ENCODE results near the gene CTXN3. TPM values are rescaled to one million over a fixed set of nuclear protein-coding genes. Genes with fewer than 3 reads are reported as not detected.

CTXN3 gene
- polyA plus RNA-seq, 1 donor from 2014 or later, result 0.83 TPM

- no peak for TF ChIP-seq EP300 (conservative IDR thresholded peaks at IDR 0.05; ENCODE audit: poor library complexity, severe bottlenecking)
- no peak for TF ChIP-seq EZH2 (IDR thresholded peaks at IDR 0.05; ENCODE audit: borderline replicate concordance, insufficient read depth, low read length, poor library complexity, severe bottlenecking)
- TF ChIP-seq RAD21 (conservative IDR thresholded peaks at IDR 0.05), result no peak
- no peak overlapping the region for H2AFZ ChIP-seq (ENCODE audit: low read depth, low read length)
- H3K79me2 ChIP-seq (replicated peaks; ENCODE audit: insufficient read depth, low read length), result no peaks in the 10 kb centered on the region
- no peaks in the 10 kb centered on the region for H3K9me2 ChIP-seq (ENCODE audit: insufficient read depth, low read length)
- no peak overlapping the region for H3K9ac ChIP-seq (ENCODE audit: low read length)
- H3K9me3 ChIP-seq (ENCODE audit: low read length), result no peaks in the 10 kb centered on the region
- H3K27ac ChIP-seq (ENCODE audit: low read length), result no peak overlapping the region
- no peaks in the 10 kb centered on the region for H3K36me3 ChIP-seq (ENCODE audit: insufficient read depth, low read length)
- no peaks in the 10 kb centered on the region for H3F3A ChIP-seq (ENCODE audit: insufficient read depth, low read length, poor library complexity, severe bottlenecking)
- H4K20me1 ChIP-seq (ENCODE audit: insufficient read depth), result no peaks in the 10 kb centered on the region
- H3K27me3 ChIP-seq (ENCODE audit: insufficient read depth, low read depth, low read length), result no peaks in the 10 kb centered on the region
- no peak overlapping the region for H3K4me3 ChIP-seq (ENCODE audit: low read length)
- H3K4me2 ChIP-seq (ENCODE audit: low read length), result no peak overlapping the region
These were observed 16.8 kb downstream of the CTXN3 start for GRCh38 chr5:127665641-127666040.

GRCh38 chr5:127666043-127666716 is 17.3 kb downstream of the CTXN3 start:
- H3F3A ChIP-seq (ENCODE audit: insufficient read depth, low read length, poor library complexity, severe bottlenecking), result no peaks in the 10 kb centered on the region
- H3K4me3 ChIP-seq (ENCODE audit: low read length), result no peak overlapping the region
- no peaks in the 10 kb centered on the region for H3K9me2 ChIP-seq (ENCODE audit: insufficient read depth, low read length)
- no peaks in the 10 kb centered on the region for H4K20me1 ChIP-seq (ENCODE audit: insufficient read depth)
- H3K9me3 ChIP-seq (ENCODE audit: low read length), result no peaks in the 10 kb centered on the region
- H3K9ac ChIP-seq (ENCODE audit: low read length), result no peak overlapping the region
- H3K79me2 ChIP-seq (replicated peaks; ENCODE audit: insufficient read depth, low read length), result no peaks in the 10 kb centered on the region
- no peak for TF ChIP-seq REST (IDR thresholded peaks at IDR 0.05; ENCODE audit: borderline replicate concordance)
- TF ChIP-seq RAD21 (conservative IDR thresholded peaks at IDR 0.05), result no peak
- no peak for TF ChIP-seq POLR2AphosphoS5 (IDR thresholded peaks at IDR 0.05)
- TF ChIP-seq EZH2 (IDR thresholded peaks at IDR 0.05; ENCODE audit: borderline replicate concordance, insufficient read depth, low read length, poor library complexity, severe bottlenecking), result no peak
- TF ChIP-seq CTCF (IDR thresholded peaks at IDR 0.05; ENCODE audit: poor library complexity, severe bottlenecking), result no peak
- TF ChIP-seq TAF1 (IDR thresholded peaks at IDR 0.05; ENCODE audit: low read depth), result no peak
- no peak for TF ChIP-seq MXI1 (conservative IDR thresholded peaks at IDR 0.05; ENCODE audit: poor library complexity, severe bottlenecking)
- TF ChIP-seq SMC3 (conservative IDR thresholded peaks at IDR 0.05; ENCODE audit: poor library complexity), result no peak
- TF ChIP-seq EP300 (conservative IDR thresholded peaks at IDR 0.05; ENCODE audit: poor library complexity, severe bottlenecking), result no peak
- no peak overlapping the region for H2AFZ ChIP-seq (ENCODE audit: low read depth, low read length)
- H3K27ac ChIP-seq (ENCODE audit: low read length), result no peak overlapping the region
- H3K36me3 ChIP-seq (ENCODE audit: insufficient read depth, low read length), result no peaks in the 10 kb centered on the region
- no peak overlapping the region for H3K4me2 ChIP-seq (ENCODE audit: low read length)
- no peaks in the 10 kb centered on the region for H3K27me3 ChIP-seq (ENCODE audit: insufficient read depth, low read depth, low read length)

Measured in neural cell (in vitro differentiated cells).